HEK293 (cell line): Measurements from ENCODE around the gene PHC1.

Experiments
- CTCF ChIA-PET: fragments of 350-600 bp; formaldehyde crosslinking; extraction: SDS; loops from one replicate; lab custom pipeline; 2021; ENCODE audit warnings: antibody characterized with exemption; lab: Yijun Ruan, JAX
- POLR2A ChIA-PET: fragments of 300-600 bp; formaldehyde crosslinking; extraction: SDS; loops from one replicate; lab custom pipeline; 2020; ENCODE audit warnings: antibody characterized with exemption, inconsistent platforms; lab: Yijun Ruan, JAX
- H3K27ac ChIP-seq: fragments of 200-500 bp; sonication (Bioruptor generic); 2 replicates; pipeline ENCODE4 v1.5.1; 2014; ENCODE audit warnings: low read depth, low read length, control low read depth, inconsistent platforms; ENCODE audit errors: extremely low read depth
- H3K36me3 ChIP-seq, 2 experiments: fragments of 200-500 bp in 1 of 2; sonication (Bioruptor generic) in 1 of 2; 1 replicate in 1 of 2; 2 replicates in 1 of 2; pipeline ENCODE4 v1.5.1; 2014 to 2017; ENCODE audit warnings: inconsistent platforms in 2 of 2, low read length in 2 of 2; ENCODE audit not compliant: control insufficient read depth in 2 of 2, insufficient read depth in 1 of 2
- H3K4me1 ChIP-seq: fragments of 200-500 bp; sonication (Bioruptor generic); 2 replicates; pipeline ENCODE4 v1.5.1; 2014; ENCODE audit warnings: mild to moderate bottlenecking, low read length, inconsistent platforms; ENCODE audit not compliant: control insufficient read depth, insufficient read depth
- H3K4me3 ChIP-seq: 2 replicates; pipeline ENCODE4 v1.5.1; 2011; ENCODE audit warnings: low read depth, mild to moderate bottlenecking, control low read depth, low read length, moderate library complexity
- H3K9me3 ChIP-seq: fragments of 200-500 bp; sonication (Bioruptor generic); 2 replicates; pipeline ENCODE4 v1.5.1; 2014; ENCODE audit warnings: low read depth, low read length, inconsistent platforms; ENCODE audit not compliant: control insufficient read depth, insufficient read depth
- FEZF1 ChIP-seq: fragments of 450-650 bp; formaldehyde crosslinking; IDR thresholded peaks from 2 replicates; pipeline ENCODE4 v1.5.1; 2016; ENCODE audit warnings: missing biosample characterization, missing genetic modification characterization
- PATZ1 ChIP-seq: fragments of 450-650 bp; formaldehyde crosslinking; IDR thresholded peaks from 2 replicates; pipeline ENCODE4 v1.5.1; 2016; ENCODE audit warnings: missing biosample characterization, missing genetic modification characterization
- PRDM6 ChIP-seq: fragments of 450-650 bp; formaldehyde crosslinking; IDR thresholded peaks from 2 replicates; pipeline ENCODE4 v1.5.1; 2017; ENCODE audit warnings: missing biosample characterization, missing genetic modification characterization
- SCRT2 ChIP-seq: fragments of 450-650 bp; formaldehyde crosslinking; IDR thresholded peaks from 2 replicates; pipeline ENCODE4 v1.5.1; 2016; ENCODE audit warnings: missing biosample characterization, missing genetic modification characterization
- SP2 ChIP-seq: fragments of 450-650 bp; formaldehyde crosslinking; IDR thresholded peaks from 2 replicates; pipeline ENCODE4 v1.5.1; 2016; ENCODE audit warnings: missing biosample characterization, missing genetic modification characterization
- YY2 ChIP-seq: fragments of 450-650 bp; formaldehyde crosslinking; IDR thresholded peaks from 2 replicates; pipeline ENCODE4 v1.5.1; 2016; ENCODE audit warnings: missing biosample characterization, missing genetic modification characterization
- ZBTB10 ChIP-seq: fragments of 450-650 bp; formaldehyde crosslinking; IDR thresholded peaks from 2 replicates; pipeline ENCODE4 v1.5.1; 2016; ENCODE audit warnings: missing biosample characterization, missing genetic modification characterization
- ZBTB17 ChIP-seq: fragments of 450-650 bp; formaldehyde crosslinking; IDR thresholded peaks from 2 replicates; pipeline ENCODE4 v1.5.1; 2016; ENCODE audit warnings: missing biosample characterization, missing genetic modification characterization
- ZBTB20 ChIP-seq: fragments of 450-650 bp; formaldehyde crosslinking; IDR thresholded peaks from 2 replicates; pipeline ENCODE4 v1.5.1; 2016; ENCODE audit warnings: missing biosample characterization, missing genetic modification characterization
- ZIC2 ChIP-seq: fragments of 450-650 bp; formaldehyde crosslinking; IDR thresholded peaks from 2 replicates; pipeline ENCODE4 v1.5.1; 2016; ENCODE audit warnings: missing biosample characterization, missing genetic modification characterization
- ZNF248 ChIP-seq: fragments of 450-650 bp; formaldehyde crosslinking; IDR thresholded peaks from 2 replicates; pipeline ENCODE4 v1.5.1; 2017; ENCODE audit warnings: missing biosample characterization, missing genetic modification characterization
- ZNF302 ChIP-seq: fragments of 450-650 bp; formaldehyde crosslinking; IDR thresholded peaks from 2 replicates; pipeline ENCODE4 v1.5.1; 2016; ENCODE audit warnings: missing biosample characterization, missing genetic modification characterization, low read depth
- ZNF341 ChIP-seq: fragments of 450-650 bp; formaldehyde crosslinking; IDR thresholded peaks from 2 replicates; pipeline ENCODE4; 2016; ENCODE audit warnings: low read depth, missing biosample characterization, missing genetic modification characterization
- ZNF366 ChIP-seq: fragments of 450-650 bp; formaldehyde crosslinking; conservative IDR thresholded peaks from 2 replicates; pipeline ENCODE4 v1.5.1; 2016; ENCODE audit warnings: missing biosample characterization, missing genetic modification characterization
- ZNF501 ChIP-seq: fragments of 450-650 bp; formaldehyde crosslinking; IDR thresholded peaks from 2 replicates; pipeline ENCODE4 v1.5.1; 2016; ENCODE audit warnings: missing biosample characterization, missing genetic modification characterization
- ZNF624 ChIP-seq: fragments of 450-650 bp; formaldehyde crosslinking; IDR thresholded peaks from 2 replicates; pipeline ENCODE4 v1.5.1; 2017; ENCODE audit warnings: missing biosample characterization, missing genetic modification characterization
- ZNF626 ChIP-seq: fragments of 450-650 bp; sonication (Bioruptor Pico); formaldehyde crosslinking; IDR thresholded peaks from 2 replicates; pipeline ENCODE4 v1.5.1; 2018; ENCODE audit warnings: missing biosample characterization, missing genetic modification characterization, inconsistent platforms
- ZNF837 ChIP-seq: fragments of 450-650 bp; formaldehyde crosslinking; IDR thresholded peaks from 2 replicates; pipeline ENCODE4 v1.5.1; 2016; ENCODE audit warnings: missing biosample characterization, missing genetic modification characterization

PHC1 gene

GRCh38 chr12:8914716-8915526 is 612 bp downstream of the PHC1 start (continued):
- TF ChIP-seq ZBTB20 (peak; percentile 78), ZNF366 (tag by site-specific recombination) (peak; percentile 79), ZIC2 (tag by site-specific recombination) (peak; percentile 38), ZNF837 (tag by site-specific recombination) (no peak), ZBTB10 (tag by site-specific recombination) (peak; percentile 43; the same call in 1 of the 2 replicates), PATZ1 (tag by site-specific recombination) (peak; percentile 61), SP2 (tag by site-specific recombination) (peak; percentile 72), ZNF302 (no peak), ZNF626 (no peak), ZNF501 (peak; percentile 76; the same call in 1 of the 2 replicates), FEZF1 (tag by site-specific recombination) (peak; percentile 57), ZNF341 (tag by site-specific recombination) (peak; percentile 73), ZBTB17 (tag by site-specific recombination) (peak; percentile 98)
- TF ChIP-seq, all 188 proteins: peak for 30

- Histone ChIP-seq H3K9me3 (no peaks in the 10 kb centered on the region), H3K36me3 (peaks cover 17 to 22% of the 10 kb centered on the region in 2 experiments), H3K4me3 (no peak overlapping the region), H3K27ac (no peak overlapping the region), H3K4me1 (peaks cover 13% of the 10 kb centered on the region)
- ChIA-PET CTCF (interaction anchor here (1.0 to 5.1 kb wide), 3 partner anchors 26 to 134 kb away, joined by 3 to 21 read pairs (median 8); no protein-coding TSS in a partner anchor), POLR2A (interaction anchor here (2.7 kb wide), 1 partner anchor 33 kb away, joined by 21 read pairs; the partner anchor contains the start of gene M6PR)
- no peak for TF ChIP-seq YY2
- peak; percentile 54 for TF ChIP-seq PRDM6 (tag by site-specific recombination)
- TF ChIP-seq ZNF624 (tag by site-specific recombination) = no peak
Observed at GRCh38 chr12:8916154-8916553, 1.8 kb downstream of the PHC1 start.

GRCh38 chr12:8917031-8917430 is 2.7 kb downstream of the PHC1 start:
- H3K27ac ChIP-seq = no peak overlapping the region
- no peak for TF ChIP-seq ZNF248 (tag by site-specific recombination)
- TF ChIP-seq SCRT2 (tag by site-specific recombination) = peak; percentile 89
- H3K36me3 ChIP-seq = peaks cover 17 to 30% of the 10 kb centered on the region in 2 experiments
- POLR2A ChIA-PET = interaction anchor here (0.8 kb wide), 1 partner anchor 33 kb away, joined by 3 read pairs; the partner anchor contains the start of gene M6PR
- H3K4me1 ChIP-seq = peaks cover 13% of the 10 kb centered on the region
- H3K9me3 ChIP-seq = no peaks in the 10 kb centered on the region
- CTCF ChIA-PET = interaction anchor here (1.0 to 5.1 kb wide), 2 partner anchors 26 to 133 kb away, joined by 3 to 21 read pairs; no protein-coding TSS in a partner anchor
- no peak overlapping the region for H3K4me3 ChIP-seq
